Stimulated activated memory B cell treated with anti-CD40 and anti-IgM and Interleukin-4, amounts not matched to agents 10 μg/mL and 1 μg/mL and 100 μg/mL, for 72 hours (primary cell): Measurements from ENCODE around the gene SH2D2A.
A peak's percentile ranks its signal among the peaks of the same experiment; 100 is the strongest.

Source experiments
- ATAC-seq: fragments of 150-1000 bp; cut with Tn5 transposase; 2 replicates; pipeline ENCODE4 v1.10.0; 2021
- H3K27ac Mint-ChIP-seq: one replicate; pipeline ENCODE4 v1.8.0; 2022; ENCODE audit warnings: mild to moderate bottlenecking, mixed read lengths
- H3K27me3 Mint-ChIP-seq: one replicate; pipeline ENCODE4 v1.8.0; 2022; ENCODE audit warnings: mixed read lengths
- H3K36me3 Mint-ChIP-seq: one replicate; pipeline ENCODE4 v1.8.0; 2022; ENCODE audit warnings: mixed read lengths
- H3K4me1 Mint-ChIP-seq: one replicate; pipeline ENCODE4 v1.8.0; 2022; ENCODE audit warnings: mixed read lengths
- H3K4me3 Mint-ChIP-seq: one replicate; pipeline ENCODE4 v1.8.0; 2022; ENCODE audit warnings: mild to moderate bottlenecking, moderate library complexity, mixed read lengths
- H3K9me3 Mint-ChIP-seq: one replicate; pipeline ENCODE4 v1.8.0; 2022; ENCODE audit warnings: mixed read lengths

Gene SH2D2A

DNA sequence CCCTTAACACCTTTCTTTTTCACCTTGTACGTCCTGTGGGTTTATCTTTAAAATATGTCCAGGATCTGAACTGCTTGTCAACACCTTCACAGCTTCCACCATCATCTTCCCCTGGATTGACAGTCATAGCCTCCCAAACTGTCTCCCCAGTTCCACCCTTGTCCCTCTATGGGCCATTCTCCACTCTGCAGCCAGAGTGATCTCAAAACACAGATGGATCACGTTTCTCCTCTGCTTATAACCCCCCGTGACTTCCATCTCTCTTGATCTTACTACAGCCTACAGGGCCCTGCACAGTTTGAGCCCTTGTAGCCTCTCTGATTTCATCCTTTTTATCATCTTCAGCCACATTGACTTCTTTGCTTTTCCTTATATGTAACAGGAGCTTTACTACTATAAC, 38.0 kb upstream of the SH2D2A start:
- ATAC-seq = no peak
- peaks cover 3% of the 10 kb centered on the region for H3K4me1 Mint-ChIP-seq
- H3K27ac Mint-ChIP-seq = no peak overlapping the region
- H3K9me3 Mint-ChIP-seq = no peaks in the 10 kb centered on the region
- H3K4me3 Mint-ChIP-seq = no peak overlapping the region
- H3K36me3 Mint-ChIP-seq = no peaks in the 10 kb centered on the region
- peaks cover 63% of the 10 kb centered on the region for H3K27me3 Mint-ChIP-seq

DNA sequence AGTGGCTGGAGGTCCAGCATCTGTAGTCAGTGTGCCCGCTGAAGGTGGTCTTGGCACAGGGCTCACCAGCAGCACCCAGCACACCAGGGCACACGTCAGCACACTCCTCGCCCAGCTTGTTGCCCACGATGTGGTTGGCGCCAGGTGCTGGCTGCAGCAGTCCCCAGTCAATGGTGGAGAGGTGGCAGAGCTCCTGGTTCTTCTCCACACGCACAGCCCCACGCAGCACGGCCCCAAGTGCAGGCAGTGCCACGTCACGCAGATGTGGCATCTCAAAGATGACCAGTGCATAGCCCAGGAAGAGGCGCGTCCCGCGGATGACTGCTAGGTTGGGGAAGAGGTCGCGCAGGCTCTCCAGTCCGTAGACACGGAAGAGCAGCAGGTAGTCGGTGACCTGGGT, 37.1 kb upstream of the SH2D2A start:
- peaks cover 4% of the 10 kb centered on the region for H3K4me1 Mint-ChIP-seq
- H3K36me3 Mint-ChIP-seq = no peaks in the 10 kb centered on the region
- no peak overlapping the region for H3K27ac Mint-ChIP-seq
- peaks cover 66% of the 10 kb centered on the region for H3K27me3 Mint-ChIP-seq
- H3K9me3 Mint-ChIP-seq = no peaks in the 10 kb centered on the region
- H3K4me3 Mint-ChIP-seq = no peak overlapping the region
- ATAC-seq = no peak

DNA sequence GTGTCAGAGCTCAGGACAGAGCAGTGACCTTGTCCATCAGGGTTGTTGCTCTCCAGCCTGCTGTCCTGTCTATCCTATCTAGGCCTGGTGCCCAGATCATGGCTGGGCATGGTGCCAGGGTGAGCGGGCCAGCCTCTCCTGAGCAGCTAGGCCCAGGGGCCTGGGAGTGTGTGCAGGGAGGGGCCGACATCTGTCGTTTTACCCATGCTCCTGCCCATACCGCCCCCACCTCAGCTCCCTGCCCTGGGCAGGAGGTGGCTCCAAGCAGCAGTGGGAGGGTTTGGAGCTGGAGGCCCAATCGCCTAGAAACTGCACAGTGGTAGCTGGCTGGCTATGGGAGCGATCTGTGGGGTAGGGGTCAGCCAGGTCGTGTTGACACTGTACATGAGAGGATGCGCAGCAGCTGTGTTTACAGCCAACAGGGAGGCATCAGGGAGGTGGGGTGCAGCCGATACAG, 35.8 kb upstream of the SH2D2A start:
- H3K36me3 Mint-ChIP-seq = no peaks in the 10 kb centered on the region
- no peak overlapping the region for H3K4me3 Mint-ChIP-seq
- H3K4me1 Mint-ChIP-seq = peaks cover 11% of the 10 kb centered on the region
- no peak for ATAC-seq
- H3K27me3 Mint-ChIP-seq = peaks cover 66% of the 10 kb centered on the region
- no peaks in the 10 kb centered on the region for H3K9me3 Mint-ChIP-seq
- H3K27ac Mint-ChIP-seq = no peak overlapping the region

DNA sequence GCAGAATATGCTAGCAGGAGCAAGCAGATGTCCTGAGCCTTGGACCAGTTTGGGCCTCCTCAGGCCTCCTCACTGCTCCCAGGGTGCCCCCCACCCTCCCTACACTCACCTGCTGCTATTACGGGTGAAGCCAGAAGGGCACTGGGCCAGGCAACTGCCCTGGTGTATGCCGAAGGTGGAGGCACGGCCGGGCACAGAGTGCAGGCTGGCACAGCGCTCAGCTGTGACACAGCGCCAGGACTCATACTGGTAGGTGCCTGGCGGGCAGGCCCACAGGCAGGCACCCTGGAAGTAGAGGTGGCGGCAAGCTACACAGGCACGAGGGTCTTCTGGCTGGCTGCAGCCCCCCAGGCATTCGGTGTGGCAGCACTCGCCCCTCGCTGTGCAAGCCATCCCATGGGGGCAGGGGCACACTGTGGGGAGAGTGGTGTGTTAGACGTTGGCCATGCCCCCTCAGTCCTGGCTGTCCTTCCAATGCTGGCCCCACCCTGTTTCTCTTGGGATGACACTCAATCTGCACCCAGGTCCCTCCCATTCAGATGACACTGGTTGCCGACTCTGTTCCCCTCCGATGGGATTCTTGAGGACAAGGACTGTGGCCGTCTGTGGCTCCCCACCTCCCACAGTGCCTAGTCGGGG, 35.2 kb upstream of the SH2D2A start:
- Mint-ChIP-seq H3K27ac (no peak overlapping the region), H3K27me3 (peaks cover 66% of the 10 kb centered on the region), H3K4me3 (no peak overlapping the region), H3K36me3 (no peaks in the 10 kb centered on the region), H3K9me3 (no peaks in the 10 kb centered on the region), H3K4me1 (peaks cover 11% of the 10 kb centered on the region)
- ATAC-seq = no peak

- Mint-ChIP-seq H3K9me3 (no peaks in the 10 kb centered on the region), H3K27ac (no peak overlapping the region), H3K4me1 (peaks cover 26% of the 10 kb centered on the region), H3K27me3 (peaks cover 79% of the 10 kb centered on the region), H3K36me3 (no peaks in the 10 kb centered on the region), H3K4me3 (no peak overlapping the region)
- no peak for ATAC-seq
These were observed 32.5 kb upstream of the SH2D2A start for GRCh38 chr1:156849151-156849496.

GRCh38 chr1:156848461-156849150, 32.0 kb upstream of the SH2D2A start:
- Mint-ChIP-seq H3K9me3 (no peaks in the 10 kb centered on the region), H3K27me3 (peaks cover 79% of the 10 kb centered on the region), H3K36me3 (no peaks in the 10 kb centered on the region), H3K4me1 (peaks cover 29% of the 10 kb centered on the region), H3K4me3 (no peak overlapping the region), H3K27ac (no peak overlapping the region)
- no peak for ATAC-seq

- no peak for ATAC-seq
- Mint-ChIP-seq H3K4me3 (no peak overlapping the region), H3K4me1 (peaks cover 29% of the 10 kb centered on the region), H3K9me3 (no peaks in the 10 kb centered on the region), H3K27me3 (peaks cover 79% of the 10 kb centered on the region), H3K27ac (no peak overlapping the region), H3K36me3 (no peaks in the 10 kb centered on the region)
These were observed 31.2 kb upstream of the SH2D2A start for GRCh38 chr1:156847591-156848460.

DNA sequence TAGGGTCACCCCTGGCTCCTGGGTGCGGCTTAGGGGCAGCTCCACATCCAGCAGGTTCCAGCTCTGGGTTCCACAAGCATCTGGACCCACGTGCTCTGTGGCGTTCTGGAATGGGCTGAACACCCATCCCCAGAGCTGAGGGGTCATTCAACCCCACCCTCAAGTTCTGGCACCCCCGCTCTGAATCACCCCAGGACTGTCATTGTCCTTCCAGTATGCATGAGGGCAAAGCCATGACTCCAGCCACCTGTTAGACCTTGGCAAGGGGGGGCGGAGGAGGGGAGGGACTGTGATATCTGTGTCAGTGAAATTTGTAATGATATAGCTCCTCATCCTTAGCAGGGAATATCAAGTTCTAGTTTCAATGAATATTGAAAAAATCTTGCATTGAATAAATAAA, 30.0 kb upstream of the SH2D2A start:
- ATAC-seq = no peak
- H3K9me3 Mint-ChIP-seq = no peaks in the 10 kb centered on the region
- H3K27me3 Mint-ChIP-seq = peaks cover 82% of the 10 kb centered on the region
- H3K27ac Mint-ChIP-seq = no peak overlapping the region
- H3K36me3 Mint-ChIP-seq = no peaks in the 10 kb centered on the region
- H3K4me1 Mint-ChIP-seq = peaks cover 29% of the 10 kb centered on the region
- H3K4me3 Mint-ChIP-seq = no peak overlapping the region

- no peaks in the 10 kb centered on the region for H3K36me3 Mint-ChIP-seq
- ATAC-seq = no peak
- H3K9me3 Mint-ChIP-seq = no peaks in the 10 kb centered on the region
- no peak overlapping the region for H3K4me3 Mint-ChIP-seq
- H3K27ac Mint-ChIP-seq = no peak overlapping the region
- H3K27me3 Mint-ChIP-seq = peaks cover 87% of the 10 kb centered on the region
- H3K4me1 Mint-ChIP-seq = peaks cover 29% of the 10 kb centered on the region
These were observed 29.4 kb upstream of the SH2D2A start for GRCh38 chr1:156845953-156846545.

DNA sequence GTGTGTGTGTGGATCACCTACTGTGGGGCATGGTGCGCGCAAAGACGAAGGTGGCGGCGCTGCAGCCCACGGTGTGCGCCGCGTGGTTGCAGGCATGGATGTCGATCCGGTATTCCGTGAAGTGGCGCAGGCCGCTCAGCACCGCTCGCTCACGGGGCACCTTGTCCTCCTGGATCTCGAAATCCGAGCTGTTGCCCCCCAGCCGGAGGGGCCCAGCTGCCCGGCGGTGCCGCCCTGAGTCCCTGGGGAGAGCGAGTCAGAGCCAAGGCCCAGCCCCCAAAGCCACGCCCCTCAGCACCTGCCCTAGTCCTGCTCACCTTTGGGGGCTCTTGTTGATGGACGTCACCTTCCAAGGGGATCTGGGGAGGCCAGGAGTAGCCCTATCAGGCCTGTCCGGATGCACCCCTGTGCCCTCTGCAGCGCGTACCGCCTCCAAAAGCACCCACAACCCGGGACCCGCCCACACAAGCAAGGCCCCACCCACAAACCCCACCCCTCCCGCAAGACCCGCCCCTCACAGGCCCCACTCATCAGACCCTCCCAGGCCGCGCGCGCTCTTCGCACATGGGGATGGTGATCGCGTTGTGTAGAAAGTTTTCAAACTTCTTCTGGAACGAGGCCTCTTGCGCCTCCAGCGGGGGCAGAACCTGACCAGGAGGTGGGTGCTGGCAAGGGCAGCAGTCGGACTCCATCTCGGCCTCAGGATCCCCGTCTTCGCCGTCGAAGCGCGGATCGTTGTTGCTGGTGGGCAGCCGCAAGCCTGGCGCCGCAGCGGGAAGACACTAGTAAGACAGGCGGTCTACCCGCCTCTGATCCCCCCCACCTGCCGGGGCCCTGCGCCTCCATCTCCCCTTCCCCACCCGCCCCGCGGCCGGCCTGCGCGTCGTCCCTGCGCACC, 28.7 kb upstream of the SH2D2A start:
- Mint-ChIP-seq H3K36me3 (no peaks in the 10 kb centered on the region), H3K27ac (no peak overlapping the region), H3K9me3 (no peaks in the 10 kb centered on the region), H3K4me1 (peaks cover 29% of the 10 kb centered on the region), H3K27me3 (peaks cover 94% of the 10 kb centered on the region), H3K4me3 (peak overlapping the region; percentile 32)
- ATAC-seq = no peak

GRCh38 chr1:156844638-156845037, 28.0 kb upstream of the SH2D2A start:
- H3K36me3 Mint-ChIP-seq = no peaks in the 10 kb centered on the region
- peaks cover 29% of the 10 kb centered on the region for H3K4me1 Mint-ChIP-seq
- peaks cover 98% of the 10 kb centered on the region for H3K27me3 Mint-ChIP-seq
- H3K4me3 Mint-ChIP-seq = peak overlapping the region; percentile 32
- no peaks in the 10 kb centered on the region for H3K9me3 Mint-ChIP-seq
- H3K27ac Mint-ChIP-seq = no peak overlapping the region
- ATAC-seq = no peak

DNA sequence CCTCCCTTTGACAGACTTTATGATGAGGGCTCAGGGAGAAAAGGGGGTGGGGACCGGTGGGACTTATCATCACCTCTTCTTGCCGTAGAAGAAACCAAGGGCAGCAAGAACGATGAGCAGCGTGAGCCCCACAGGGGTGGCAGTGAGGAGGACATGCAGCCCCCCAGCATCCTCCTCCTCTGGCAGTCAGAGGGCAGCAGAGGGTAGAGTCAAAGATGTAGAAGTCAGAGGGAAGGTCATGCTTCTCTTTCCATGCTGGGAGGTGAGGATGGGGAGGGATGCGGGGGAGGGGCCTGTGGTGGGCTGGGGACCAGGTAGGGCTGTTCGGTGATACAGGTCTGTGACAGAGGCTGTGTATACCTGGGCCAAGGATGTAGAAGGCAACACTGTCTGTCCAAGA, 27.5 kb upstream of the SH2D2A start:
- H3K27me3 Mint-ChIP-seq = peaks cover 97% of the 10 kb centered on the region
- no peak overlapping the region for H3K4me3 Mint-ChIP-seq
- H3K4me1 Mint-ChIP-seq = peaks cover 29% of the 10 kb centered on the region

GRCh38 chr1:156842618-156843300, 26.1 kb upstream of the SH2D2A start:
- Mint-ChIP-seq H3K36me3 (no peaks in the 10 kb centered on the region), H3K4me1 (peaks cover 23% of the 10 kb centered on the region), H3K9me3 (no peaks in the 10 kb centered on the region), H3K27me3 (peaks cover 92% of the 10 kb centered on the region), H3K4me3 (no peak overlapping the region), H3K27ac (no peak overlapping the region)
- no peak for ATAC-seq

More for the DNA sequence above, 27.5 kb upstream of the SH2D2A start:
- H3K9me3 Mint-ChIP-seq = no peaks in the 10 kb centered on the region
- H3K27ac Mint-ChIP-seq = no peak overlapping the region
- no peaks in the 10 kb centered on the region for H3K36me3 Mint-ChIP-seq
- ATAC-seq = no peak

- H3K27ac Mint-ChIP-seq = no peak overlapping the region
- H3K4me1 Mint-ChIP-seq = peaks cover 25% of the 10 kb centered on the region
- H3K4me3 Mint-ChIP-seq = no peak overlapping the region
- ATAC-seq = no peak
- no peaks in the 10 kb centered on the region for H3K36me3 Mint-ChIP-seq
- H3K9me3 Mint-ChIP-seq = no peaks in the 10 kb centered on the region
- H3K27me3 Mint-ChIP-seq = peaks cover 91% of the 10 kb centered on the region
These were observed 24.7 kb upstream of the SH2D2A start for GRCh38 chr1:156841295-156841855.
